Activated CD4-positive, alpha-beta T cell treated with anti-CD3 and anti-CD28 coated beads for 4 hours (primary cell): Measurements from ENCODE around the gene DBF4.
A peak's percentile ranks its signal among the peaks of the same experiment; 100 is the strongest.
"Not testable (repeated sequence)": the region's sequence is repeated elsewhere in the genome, so short reads cannot be mapped to it uniquely, and the experiment has no call there.

Source experiments
- DNase-seq, 2 donors: peaks; one replicate each; pipeline ENCODE4 v3.0.0-alpha.2; 2020

The DBF4 gene

GRCh38 chr7:87885018-87885417, 8.7 kb downstream of the DBF4 start:
- DNase-seq = no peak

DNA sequence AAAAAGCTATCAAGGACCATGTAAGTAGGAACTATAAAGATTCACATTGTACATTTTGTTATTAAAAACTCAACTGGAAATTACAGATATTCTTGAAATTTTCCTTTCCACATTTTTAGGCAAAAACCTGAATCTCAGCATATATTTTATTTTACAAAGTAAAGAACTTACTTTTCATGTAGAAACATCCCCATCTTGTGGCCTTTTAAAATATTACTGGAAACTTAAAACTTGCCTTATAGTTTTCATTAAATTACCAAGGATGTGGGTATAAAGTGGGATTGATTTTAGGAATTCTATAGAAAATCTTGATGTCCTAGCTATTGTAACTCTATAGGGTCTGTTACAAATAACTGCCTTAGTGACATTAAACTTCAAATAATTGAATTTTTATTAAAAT, 10.6 kb downstream of the DBF4 start:
- no peak for DNase-seq

- no peak for DNase-seq
These were observed 19.1 kb downstream of the DBF4 start for GRCh38 chr7:87895363-87895762.

DNA sequence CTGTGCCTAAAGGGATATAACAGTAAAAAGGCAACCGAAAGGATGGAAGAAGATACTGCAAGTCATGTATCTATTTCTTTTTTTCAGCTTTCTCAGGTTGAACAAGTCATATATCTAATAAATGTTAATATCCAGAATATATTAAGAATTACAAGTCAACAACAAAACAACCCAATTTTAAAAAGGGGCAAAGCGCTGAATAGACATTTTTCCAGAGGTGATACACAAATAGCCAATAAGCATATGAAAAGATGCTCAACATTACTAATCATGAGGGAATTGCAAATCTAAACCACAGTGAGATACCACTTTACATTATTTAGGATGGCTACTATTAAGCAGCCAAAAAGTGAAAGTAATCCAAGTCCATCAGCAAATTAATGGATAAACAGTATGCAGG, 23.0 kb downstream of the DBF4 start:
- DNase-seq = no peak

DNA sequence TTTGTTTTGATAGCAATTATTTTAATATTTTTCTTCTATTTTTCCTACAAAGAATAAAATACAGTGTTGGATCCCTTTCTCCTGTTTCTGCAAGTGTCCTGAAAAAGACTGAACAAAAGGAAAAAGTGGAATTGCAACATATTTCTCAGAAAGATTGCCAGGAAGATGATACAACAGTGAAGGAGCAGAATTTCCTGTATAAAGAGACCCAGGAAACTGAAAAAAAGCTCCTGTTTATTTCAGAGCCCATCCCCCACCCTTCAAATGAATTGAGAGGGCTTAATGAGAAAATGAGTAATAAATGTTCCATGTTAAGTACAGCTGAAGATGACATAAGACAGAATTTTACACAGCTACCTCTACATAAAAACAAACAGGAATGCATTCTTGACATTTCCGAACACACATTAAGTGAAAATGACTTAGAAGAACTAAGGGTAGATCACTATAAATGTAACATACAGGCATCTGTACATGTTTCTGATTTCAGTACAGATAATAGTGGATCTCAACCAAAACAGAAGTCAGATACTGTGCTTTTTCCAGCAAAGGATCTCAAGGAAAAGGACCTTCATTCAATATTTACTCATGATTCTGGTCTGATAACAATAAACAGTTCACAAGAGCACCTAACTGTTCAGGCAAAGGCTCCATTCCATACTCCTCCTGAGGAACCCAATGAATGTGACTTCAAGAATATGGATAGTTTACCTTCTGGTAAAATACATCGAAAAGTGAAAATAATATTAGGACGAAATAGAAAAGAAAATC, 31.0 kb downstream of the DBF4 start:
- DNase-seq = not testable (repeated sequence)

GRCh38 chr7:87908814-87909213, 32.5 kb downstream of the DBF4 start:
- DNase-seq = not testable (repeated sequence)

GRCh38 chr7:87912121-87912520, 35.8 kb downstream of the DBF4 start:
- DNase-seq = no peak

GRCh38 chr7:87918740-87919139, 42.4 kb downstream of the DBF4 start:
- no peak for DNase-seq

DNA sequence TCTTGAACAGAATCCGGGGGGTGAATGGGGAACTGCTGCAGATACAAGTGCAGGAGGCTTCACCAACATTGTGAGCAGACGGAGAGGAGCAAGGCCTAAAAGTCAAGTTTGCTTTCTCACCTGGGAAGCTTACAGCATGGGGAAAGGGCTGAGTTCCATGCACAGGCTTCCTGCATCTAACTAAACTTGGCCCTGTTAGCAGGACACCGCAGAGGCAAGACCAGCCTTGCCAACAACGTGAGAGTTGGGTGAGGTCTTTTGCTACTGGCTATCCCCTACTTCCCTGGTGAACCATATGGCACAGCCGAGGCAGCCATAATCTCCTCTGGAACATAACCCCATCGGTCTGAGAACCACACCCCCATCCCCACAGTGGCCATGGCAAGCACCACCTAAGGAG, 43.6 kb downstream of the DBF4 start:
- DNase-seq = no peak

GRCh38 chr7:87920578-87920977, 44.3 kb downstream of the DBF4 start:
- no peak for DNase-seq

DNA sequence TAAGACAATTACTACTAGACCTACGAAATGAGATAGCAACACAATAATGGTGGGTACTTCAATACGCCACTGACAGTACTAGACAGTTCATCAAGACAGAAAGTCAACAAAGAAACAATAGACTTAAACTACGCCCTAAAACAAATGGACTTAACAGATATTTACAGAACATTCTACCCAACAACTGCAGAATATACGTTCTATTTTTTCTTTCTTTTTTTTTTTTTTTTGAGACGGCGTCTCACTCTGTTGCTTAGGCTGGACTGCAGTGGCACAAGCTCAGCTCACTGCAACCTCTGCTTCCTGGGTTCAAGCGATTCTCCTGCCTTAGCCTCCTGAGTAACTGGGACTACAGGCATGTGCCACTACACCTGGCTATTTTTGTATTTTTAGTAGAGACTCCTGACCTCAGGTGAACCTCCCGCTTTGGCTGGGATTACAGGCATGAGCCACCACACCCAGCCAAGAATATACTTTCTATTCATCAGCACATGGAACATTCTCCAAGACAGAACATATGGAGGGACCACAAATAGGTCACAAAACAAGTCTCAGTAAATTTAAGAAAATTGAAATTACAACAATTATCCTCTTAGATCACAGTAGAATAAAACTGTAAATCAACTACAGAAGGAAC, 46.6 kb downstream of the DBF4 start:
- DNase-seq = not testable (repeated sequence)

- DNase-seq = no peak
These were observed 50.5 kb downstream of the DBF4 start for GRCh38 chr7:87926581-87927461.

GRCh38 chr7:87933605-87933952, 57.3 kb downstream of the DBF4 start:
- DNase-seq = no peak

DNA sequence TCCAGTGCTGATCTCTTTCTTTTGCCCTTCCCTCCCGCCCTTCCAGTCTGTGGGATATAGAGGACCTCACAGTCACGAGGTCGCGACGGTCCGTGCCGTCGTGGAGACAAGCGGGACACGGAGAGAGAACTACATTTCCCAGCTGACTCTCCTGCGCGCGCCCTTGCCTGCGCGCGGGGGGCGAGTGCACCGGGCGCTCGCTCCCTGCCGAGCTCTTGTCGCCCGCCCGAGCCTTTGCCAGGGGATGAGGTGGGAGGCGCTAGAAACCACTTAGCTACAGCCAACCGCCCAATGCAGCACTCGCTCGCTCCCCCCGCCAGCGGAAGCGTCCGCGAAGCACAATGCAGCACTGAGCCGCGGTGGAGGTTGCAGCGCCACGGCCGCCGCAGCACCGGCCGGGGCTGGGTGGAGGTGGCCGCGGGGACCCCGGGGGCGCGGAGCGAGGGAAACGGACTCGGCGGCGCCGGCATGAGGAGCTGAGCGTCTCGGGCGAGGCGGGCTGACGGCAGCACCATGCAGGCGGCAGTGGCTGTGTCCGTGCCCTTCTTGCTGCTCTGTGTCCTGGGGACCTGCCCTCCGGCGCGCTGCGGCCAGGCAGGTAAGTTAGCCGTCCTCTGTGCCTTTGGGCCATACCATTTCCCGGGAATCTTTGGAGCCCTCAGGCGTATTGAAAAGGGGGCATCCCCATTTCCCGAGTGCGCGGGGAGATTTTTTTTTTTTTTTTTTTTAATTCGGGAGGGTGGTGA, 57.8 kb downstream of the DBF4 start, which contains the start of gene ADAM22:
ADAM22 (plus strand) TSS at position 299 of the 746 bp plus-strand sequence; CDS start at position 514, 215 bp downstream.
- peak; percentile 77 to 78 for DNase-seq

DNA sequence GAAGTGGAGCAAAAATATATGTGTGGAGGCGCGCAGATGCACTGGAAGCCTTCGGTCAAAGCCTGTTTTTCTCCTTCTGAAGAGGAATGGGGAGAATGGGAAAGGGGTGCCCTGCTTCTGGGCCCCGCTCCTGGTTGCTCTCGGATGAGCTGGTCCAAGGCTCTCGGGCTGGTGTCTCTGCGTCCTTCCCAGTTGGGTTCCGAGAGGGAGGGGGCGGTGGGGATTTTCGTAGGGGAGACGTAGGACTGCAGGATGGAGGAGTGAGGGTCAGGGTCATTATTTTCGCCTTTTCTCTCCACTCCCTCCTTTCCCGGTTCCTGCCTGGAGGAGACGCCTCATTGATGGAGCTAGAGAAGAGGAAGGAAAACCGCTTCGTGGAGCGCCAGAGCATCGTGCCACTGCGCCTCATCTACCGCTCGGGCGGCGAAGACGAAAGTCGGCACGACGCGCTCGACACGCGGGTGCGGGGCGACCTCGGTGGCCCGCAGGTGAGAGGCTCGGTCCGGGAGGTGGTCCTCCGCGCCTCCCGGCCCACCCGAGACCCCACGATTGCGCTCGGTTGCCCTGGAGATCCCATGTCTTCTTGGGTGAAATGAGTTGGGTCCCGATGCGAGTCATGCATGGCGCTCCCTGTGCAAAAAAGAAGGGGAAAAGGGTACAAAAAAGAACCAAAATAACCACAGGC, 58.5 kb downstream of the DBF4 start:
- DNase-seq = no peak

DNA sequence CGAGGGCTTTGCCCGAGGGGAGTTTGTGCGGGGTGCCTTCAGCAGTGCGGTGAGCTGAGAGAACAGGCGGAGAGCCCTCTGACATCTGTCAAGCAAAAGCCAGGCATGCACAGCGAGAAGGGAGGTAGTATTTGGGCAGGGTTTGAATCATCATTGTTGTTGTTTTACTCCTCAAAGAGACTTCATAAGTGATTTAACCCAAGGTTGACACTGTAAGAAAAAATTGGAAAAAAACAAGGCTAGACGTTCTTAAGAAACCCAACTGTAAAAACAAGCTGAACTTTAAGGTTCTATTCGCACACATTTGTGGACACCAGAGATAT, 59.1 kb downstream of the DBF4 start:
- DNase-seq = no peak

GRCh38 chr7:87941138-87941537, 64.8 kb downstream of the DBF4 start:
- no peak for DNase-seq

GRCh38 chr7:87944547-87944946, 68.3 kb downstream of the DBF4 start:
- DNase-seq = no peak

DNA sequence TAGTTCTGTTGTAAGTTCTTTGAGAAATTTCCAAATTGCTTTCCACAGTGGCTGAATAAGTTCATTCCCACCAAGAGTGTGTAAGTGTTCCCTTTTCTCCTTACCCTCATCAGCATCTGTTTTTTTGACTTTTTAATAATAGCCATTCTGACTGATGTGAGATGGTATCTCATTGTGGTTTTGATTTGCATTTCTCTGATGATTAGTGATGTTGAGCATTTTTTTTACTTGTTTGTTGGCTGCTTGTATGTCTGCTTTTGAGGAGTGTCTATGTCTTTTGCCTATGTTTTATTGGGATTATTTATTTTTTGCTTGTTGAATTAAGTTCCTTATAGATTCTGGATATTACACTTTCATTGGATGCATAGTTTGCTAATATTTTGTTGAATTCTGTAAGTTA, 69.6 kb downstream of the DBF4 start:
- not testable (repeated sequence) for DNase-seq

- DNase-seq = no peak
These were observed 72.1 kb downstream of the DBF4 start for GRCh38 chr7:87948371-87948770.
